ENCODE measurements around the gene BCL11B.

Gene BCL11B

GRCh38 chr14:99257673-99258221, 14.2 kb downstream of the BCL11B start:
- no peaks in the 10 kb centered on the region for H3K36me3 ChIP-seq (ENCODE audit: low read length)
- no peak overlapping the region for H3K27ac ChIP-seq (ENCODE audit: low read depth, low read length)
- no peak overlapping the region for H3K4me3 ChIP-seq (ENCODE audit: insufficient read depth, low read length, poor library complexity, severe bottlenecking)
- no peak overlapping the region for H3K9ac ChIP-seq (ENCODE audit: low read length)
- H3K79me2 ChIP-seq (ENCODE audit: insufficient read depth, low read length) = no peaks in the 10 kb centered on the region
- no peak overlapping the region for H2AFZ ChIP-seq (ENCODE audit: low read depth, low read length, severe bottlenecking)
- no peak for TF ChIP-seq EZH2phosphoT487 (conservative IDR thresholded peaks at IDR 0.05; ENCODE audit: low read length)
- TF ChIP-seq, protein P1, sequence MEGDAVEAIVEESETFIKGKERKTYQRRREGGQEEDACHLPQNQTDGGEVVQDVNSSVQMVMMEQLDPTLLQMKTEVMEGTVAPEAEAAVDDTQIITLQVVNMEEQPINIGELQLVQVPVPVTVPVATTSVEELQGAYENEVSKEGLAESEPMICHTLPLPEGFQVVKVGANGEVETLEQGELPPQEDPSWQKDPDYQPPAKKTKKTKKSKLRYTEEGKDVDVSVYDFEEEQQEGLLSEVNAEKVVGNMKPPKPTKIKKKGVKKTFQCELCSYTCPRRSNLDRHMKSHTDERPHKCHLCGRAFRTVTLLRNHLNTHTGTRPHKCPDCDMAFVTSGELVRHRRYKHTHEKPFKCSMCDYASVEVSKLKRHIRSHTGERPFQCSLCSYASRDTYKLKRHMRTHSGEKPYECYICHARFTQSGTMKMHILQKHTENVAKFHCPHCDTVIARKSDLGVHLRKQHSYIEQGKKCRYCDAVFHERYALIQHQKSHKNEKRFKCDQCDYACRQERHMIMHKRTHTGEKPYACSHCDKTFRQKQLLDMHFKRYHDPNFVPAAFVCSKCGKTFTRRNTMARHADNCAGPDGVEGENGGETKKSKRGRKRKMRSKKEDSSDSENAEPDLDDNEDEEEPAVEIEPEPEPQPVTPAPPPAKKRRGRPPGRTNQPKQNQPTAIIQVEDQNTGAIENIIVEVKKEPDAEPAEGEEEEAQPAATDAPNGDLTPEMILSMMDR (IDR thresholded peaks at IDR 0.05; ENCODE audit: insufficient read depth, low read length, poor library complexity, severe bottlenecking) = no peak
- H3K4me2 ChIP-seq (ENCODE audit: low read depth, low read length, poor library complexity, severe bottlenecking) = no peak overlapping the region
- H3K27me3 ChIP-seq (ENCODE audit: low read length) = no peaks in the 10 kb centered on the region
- no peaks in the 10 kb centered on the region for H3K9me2 ChIP-seq (replicated peaks; ENCODE audit: insufficient read depth, low read length)
- no peaks in the 10 kb centered on the region for H4K20me1 ChIP-seq (ENCODE audit: low read depth, low read length)
- H3F3A ChIP-seq (ENCODE audit: insufficient read depth) = no peaks in the 10 kb centered on the region
- no peaks in the 10 kb centered on the region for H3K9me3 ChIP-seq (ENCODE audit: insufficient read depth, low read length)

- no peaks in the 10 kb centered on the region for H3K36me3 ChIP-seq (ENCODE audit: low read length)
- no peaks in the 10 kb centered on the region for H3K27me3 ChIP-seq (ENCODE audit: low read length)
- H3K4me3 ChIP-seq (ENCODE audit: insufficient read depth, low read length, poor library complexity, severe bottlenecking) = no peak overlapping the region
- H3F3A ChIP-seq (ENCODE audit: insufficient read depth) = no peaks in the 10 kb centered on the region
- H3K79me2 ChIP-seq (ENCODE audit: insufficient read depth, low read length) = no peaks in the 10 kb centered on the region
- no peak overlapping the region for H3K4me2 ChIP-seq (ENCODE audit: low read depth, low read length, poor library complexity, severe bottlenecking)
- TF ChIP-seq, protein P1 (IDR thresholded peaks at IDR 0.05; ENCODE audit: insufficient read depth, low read length, poor library complexity, severe bottlenecking) = no peak
- no peak for TF ChIP-seq EZH2phosphoT487 (conservative IDR thresholded peaks at IDR 0.05; ENCODE audit: low read length)
- no peak overlapping the region for H3K9ac ChIP-seq (ENCODE audit: low read length)
- no peaks in the 10 kb centered on the region for H3K9me2 ChIP-seq (replicated peaks; ENCODE audit: insufficient read depth, low read length)
- H2AFZ ChIP-seq (ENCODE audit: low read depth, low read length, severe bottlenecking) = no peak overlapping the region
- H4K20me1 ChIP-seq (ENCODE audit: low read depth, low read length) = no peaks in the 10 kb centered on the region
- H3K9me3 ChIP-seq (ENCODE audit: insufficient read depth, low read length) = no peaks in the 10 kb centered on the region
- H3K27ac ChIP-seq (ENCODE audit: low read depth, low read length) = no peak overlapping the region
Observed at GRCh38 chr14:99257122-99257672, 14.8 kb downstream of the BCL11B start.

GRCh38 chr14:99256483-99256874, 15.5 kb downstream of the BCL11B start:
- Histone ChIP-seq H3F3A (ENCODE audit: insufficient read depth) (no peaks in the 10 kb centered on the region), H3K27ac (ENCODE audit: low read depth, low read length) (no peak overlapping the region), H3K79me2 (ENCODE audit: insufficient read depth, low read length) (no peaks in the 10 kb centered on the region), H3K9me2 (replicated peaks; ENCODE audit: insufficient read depth, low read length) (no peaks in the 10 kb centered on the region), H3K27me3 (ENCODE audit: low read length) (no peaks in the 10 kb centered on the region), H3K9me3 (ENCODE audit: insufficient read depth, low read length) (no peaks in the 10 kb centered on the region), H2AFZ (ENCODE audit: low read depth, low read length, severe bottlenecking) (no peak overlapping the region), H3K4me2 (ENCODE audit: low read depth, low read length, poor library complexity, severe bottlenecking) (no peak overlapping the region), H3K36me3 (ENCODE audit: low read length) (no peaks in the 10 kb centered on the region), H3K9ac (ENCODE audit: low read length) (no peak overlapping the region), H3K4me3 (ENCODE audit: insufficient read depth, low read length, poor library complexity, severe bottlenecking) (no peak overlapping the region), H4K20me1 (ENCODE audit: low read depth, low read length) (no peaks in the 10 kb centered on the region)
- TF ChIP-seq, protein P1 (IDR thresholded peaks at IDR 0.05; ENCODE audit: insufficient read depth, low read length, poor library complexity, severe bottlenecking) = no peak
- no peak for TF ChIP-seq EZH2phosphoT487 (conservative IDR thresholded peaks at IDR 0.05; ENCODE audit: low read length)

All from SU-DHL-6 (cell line).